ENCODE results near the gene MCM9.
"Not testable (repeated sequence)": the region's sequence is repeated elsewhere in the genome, so short reads cannot be mapped to it uniquely, and the experiment has no call there.

Gene MCM9

DNA sequence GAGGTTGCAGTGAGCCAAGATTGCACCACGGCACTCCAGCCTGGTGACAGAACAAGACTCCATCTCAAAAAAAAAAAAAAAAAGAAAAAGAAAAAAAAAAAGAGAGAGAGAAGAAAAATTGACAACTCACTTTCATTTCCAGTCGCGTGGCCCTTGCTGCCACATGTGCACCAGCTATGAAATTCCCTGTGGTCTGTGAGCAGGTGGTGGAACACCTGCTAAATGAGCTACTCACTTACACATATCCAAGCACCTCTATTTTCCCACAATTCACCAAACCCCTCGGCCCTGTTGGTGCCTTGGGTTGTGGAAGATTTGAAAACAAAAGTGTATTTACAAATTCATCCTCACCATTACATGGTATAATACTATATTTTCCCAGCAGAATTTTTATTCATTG is 146.3 kb downstream of the MCM9 start:
- DNase-seq, result no peak

DNA sequence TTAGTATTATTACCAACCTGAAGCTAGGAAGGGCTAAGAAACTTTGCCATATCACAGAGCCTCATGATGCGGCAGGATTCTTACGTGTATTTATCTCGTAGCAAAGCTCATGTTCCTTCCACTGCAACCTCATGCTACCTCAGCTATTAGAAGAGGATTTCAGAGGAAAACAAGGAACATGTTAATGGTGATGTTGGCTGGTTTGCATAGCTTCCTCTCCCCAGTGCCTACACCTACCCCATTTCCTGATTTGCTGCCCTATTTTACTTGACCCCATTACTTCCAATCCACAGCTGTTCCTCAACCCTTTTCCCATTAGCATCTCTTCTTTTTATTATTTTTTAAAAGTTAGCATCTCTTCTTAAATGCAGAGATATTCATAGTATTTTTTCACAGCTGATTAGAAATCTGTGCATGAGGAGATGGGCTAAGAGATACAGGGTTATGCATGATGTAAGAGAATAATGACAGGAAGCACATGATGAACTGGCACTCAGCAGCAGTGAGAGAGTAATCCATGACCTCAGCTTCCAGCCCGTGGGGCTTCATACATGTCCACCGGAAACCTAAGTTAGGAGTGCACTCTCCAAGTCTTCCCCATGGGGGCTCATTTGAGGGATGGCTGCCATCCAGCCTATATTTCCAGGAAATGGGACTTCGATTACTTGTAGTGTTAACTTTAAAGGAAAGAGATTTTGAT is 147.1 kb downstream of the MCM9 start:
- no peak for DNase-seq

DNA sequence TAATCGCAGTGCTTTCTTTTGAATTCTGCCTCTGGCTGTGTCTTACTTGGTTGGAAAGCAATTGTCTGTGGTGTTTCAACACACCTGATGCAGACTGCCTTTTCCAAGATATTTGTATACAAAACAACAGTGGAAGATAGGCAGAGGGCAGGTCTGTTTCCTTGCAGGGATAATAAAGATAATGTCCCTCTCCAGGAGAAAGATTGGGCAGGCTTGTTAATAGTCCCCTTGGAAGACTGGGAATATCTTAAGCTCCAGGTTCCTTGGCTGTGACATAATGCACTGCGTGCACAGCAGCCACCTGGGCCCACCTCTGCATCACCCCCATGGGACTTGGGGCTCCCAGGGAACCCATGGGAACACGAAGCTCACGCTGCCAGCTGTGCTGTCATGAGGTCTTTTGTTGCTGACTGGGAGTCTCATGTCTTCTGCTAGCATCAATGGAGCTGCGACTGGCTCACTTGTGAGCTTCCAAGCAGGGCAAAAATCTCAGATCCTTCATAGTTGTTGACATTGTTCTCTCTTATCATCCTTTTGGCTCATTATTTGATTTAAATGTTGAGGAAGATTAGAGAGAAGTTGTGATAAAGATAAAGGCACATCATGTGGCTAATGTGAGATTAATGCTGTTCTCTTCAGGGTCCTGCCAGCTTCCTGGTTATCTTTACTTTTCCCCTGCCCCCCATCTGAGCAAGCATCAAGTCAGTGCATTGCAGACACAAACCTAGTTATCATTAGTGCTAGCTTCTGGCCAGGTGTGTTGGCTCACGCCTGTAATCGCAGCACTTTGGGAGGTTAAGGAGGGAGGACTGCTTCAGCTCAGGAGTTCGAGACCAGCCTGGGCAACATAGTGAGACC is 148.1 kb downstream of the MCM9 start:
- no peak for DNase-seq

DNA sequence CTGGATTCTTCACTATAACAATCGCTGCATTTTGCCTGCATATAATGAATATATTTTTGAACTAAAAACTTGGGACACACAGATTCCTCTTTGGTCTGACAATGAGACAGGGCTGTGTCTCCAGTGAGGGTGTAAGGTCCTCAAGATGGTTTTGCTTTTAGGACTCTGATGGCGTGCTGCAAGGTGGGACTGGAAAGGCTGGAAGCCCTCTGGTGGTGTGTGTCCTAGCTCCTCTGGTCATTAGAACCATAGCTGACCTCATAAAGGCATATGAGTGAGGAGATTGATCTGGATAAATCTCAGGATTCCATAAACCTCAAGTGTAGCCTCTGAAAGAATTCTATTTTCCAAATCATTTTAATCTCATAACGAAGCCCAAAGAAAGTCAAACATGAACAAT is 149.4 kb downstream of the MCM9 start:
- DNase-seq, result no peak

DNA sequence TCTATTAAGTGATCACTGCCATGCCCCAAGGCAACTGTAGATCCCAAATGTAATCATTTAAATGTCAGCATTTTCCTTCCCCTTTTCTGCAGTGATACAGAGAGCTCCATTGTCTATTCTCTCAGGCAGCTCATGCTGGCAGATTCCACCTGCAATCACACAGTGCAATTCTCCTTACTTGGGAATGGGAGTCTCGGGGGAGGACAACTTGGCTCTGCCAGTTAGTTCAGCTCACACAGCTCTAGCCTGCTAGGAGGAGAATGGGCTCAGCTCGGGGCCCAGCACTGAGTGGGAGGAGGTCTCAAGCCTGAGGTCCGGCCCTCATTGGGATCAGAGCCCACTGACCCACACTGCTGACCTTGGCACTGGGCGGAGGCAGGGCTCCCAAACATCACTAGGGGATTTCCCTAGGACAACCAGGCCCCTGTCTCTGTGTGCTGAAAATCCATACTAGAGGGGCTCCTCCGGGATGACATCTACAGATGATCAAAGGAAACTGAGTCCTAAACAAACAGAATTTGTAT is 150.3 kb downstream of the MCM9 start:
- no peak for DNase-seq

DNA sequence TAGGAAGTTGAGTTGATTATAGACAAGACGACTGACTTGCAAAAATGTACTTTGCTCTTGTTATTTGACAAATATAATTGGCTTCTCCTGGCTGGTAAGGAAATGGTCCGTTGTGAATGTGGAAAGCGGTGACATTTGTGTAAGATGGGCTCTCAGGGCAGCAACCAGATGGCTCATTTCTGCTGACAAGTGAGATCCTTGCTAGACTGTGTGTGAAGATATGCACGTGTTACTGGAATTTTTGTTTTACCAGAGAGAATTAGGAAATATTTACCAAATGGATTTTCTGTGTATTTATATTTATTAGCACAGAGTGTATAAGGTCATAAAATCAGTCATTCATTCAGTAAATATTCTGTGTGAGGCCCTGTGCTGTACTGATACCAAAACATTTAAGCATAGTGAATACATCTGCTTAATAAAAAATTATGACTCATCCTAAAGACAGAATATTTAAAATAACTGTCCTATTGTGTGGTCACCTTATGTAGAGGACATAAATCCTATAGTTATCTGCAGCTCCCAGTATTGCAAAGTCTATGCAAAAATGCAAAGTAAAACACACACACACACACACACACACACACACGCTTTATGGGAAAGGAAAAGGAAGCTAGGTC is 150.9 kb downstream of the MCM9 start:
- no peak for DNase-seq

DNA sequence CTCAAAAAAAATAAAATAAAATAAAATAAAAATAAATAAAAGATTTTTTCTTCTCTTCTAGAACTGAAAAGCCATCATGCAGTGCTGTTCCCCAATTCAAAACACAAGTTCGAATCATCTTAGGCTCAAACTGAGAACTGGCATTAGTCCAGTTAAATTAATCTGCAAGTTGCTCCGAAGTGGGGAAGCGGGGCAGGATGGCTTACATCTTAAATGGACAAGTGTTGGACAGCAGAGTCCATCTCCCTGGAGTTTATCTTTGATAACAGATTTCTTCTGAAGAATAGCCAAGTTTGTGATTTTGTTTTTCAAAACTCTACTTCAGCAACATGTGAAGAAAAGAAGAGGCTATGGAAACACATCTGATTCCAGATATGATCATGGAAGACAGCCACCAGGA is 152.3 kb downstream of the MCM9 start:
- DNase-seq, result no peak

DNA sequence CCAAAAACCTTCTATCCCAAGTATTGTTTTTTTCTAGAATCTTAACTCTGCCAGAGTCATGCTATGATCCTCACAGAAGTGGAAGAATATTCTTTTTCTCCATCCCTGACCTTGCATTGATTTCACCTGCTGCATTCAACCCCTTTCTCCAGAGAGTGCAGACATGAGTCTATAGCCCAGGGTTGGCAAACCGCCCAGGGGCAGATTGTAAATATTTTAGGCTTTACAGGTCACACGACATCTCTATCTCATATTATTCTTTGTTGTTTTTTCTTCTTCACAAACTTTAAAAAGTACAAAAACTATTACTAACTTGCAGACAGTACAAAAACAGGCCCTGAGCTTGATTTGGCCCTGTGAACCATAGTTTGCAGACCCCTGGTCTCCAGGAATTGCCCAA is 153.1 kb downstream of the MCM9 start:
- no peak for DNase-seq

DNA sequence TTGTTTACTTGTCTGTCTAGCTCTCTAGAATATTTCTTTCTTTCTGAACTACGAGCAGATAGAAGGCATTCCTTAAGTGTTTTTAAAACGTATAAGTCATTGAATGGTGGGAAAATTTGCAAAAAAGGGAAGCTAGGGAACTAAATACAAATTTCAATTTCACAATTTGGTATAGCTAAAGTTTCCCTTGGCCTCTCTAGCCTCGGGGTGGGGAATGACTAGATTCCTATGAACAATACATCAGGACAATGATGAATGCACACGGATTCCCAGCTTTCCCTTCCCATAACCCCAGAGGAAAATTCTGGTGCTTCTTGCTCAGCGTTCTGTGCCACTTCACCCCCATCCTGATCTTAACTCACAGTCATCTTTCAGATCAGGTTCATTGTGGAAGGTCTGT is 154.3 kb downstream of the MCM9 start:
- no peak for DNase-seq

DNA sequence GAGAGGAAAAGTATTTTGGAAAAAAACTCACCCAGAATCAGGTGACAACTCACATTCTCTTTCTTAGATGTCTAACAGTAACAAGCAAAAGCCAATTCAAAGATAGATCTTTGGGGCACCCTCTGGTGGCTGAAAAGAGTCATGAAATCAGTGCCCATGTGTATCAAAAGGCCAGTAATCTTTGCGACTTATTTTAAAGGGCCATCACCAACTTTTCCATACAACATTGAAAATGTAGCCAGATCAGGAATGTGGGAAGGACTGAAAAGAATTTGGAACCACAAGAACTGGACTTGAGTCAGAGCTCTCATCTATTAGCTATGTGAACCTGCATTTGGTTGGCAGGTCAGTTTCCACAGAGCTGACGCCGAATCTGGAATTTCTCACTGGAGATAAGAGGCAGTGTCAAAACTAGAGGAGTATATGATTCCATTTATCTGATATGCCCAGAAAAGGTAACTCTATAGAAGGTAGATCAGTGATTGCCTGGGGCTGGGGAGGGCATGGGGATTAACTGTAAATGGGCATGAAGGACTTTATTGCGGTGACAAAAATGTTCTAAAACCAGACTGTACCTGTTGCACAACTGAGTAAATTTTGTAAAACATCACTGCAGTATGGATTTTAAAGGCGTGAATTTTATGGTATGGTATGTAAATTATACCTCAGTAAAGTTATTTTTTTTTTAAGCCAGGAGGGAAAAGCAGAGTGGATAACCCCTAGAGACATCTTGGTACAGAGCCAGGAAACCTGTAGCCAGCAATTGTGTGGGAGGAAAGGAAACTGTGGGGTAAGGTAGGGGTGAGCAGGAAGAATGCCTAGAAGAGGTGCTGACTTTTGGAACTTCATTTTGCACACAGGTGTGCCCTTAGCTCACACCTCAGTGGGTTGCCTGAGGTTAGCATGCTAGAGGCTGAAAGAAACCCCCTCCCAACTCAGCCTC is 158.1 kb downstream of the MCM9 start:
- peak; percentile 68 for DNase-seq

DNA sequence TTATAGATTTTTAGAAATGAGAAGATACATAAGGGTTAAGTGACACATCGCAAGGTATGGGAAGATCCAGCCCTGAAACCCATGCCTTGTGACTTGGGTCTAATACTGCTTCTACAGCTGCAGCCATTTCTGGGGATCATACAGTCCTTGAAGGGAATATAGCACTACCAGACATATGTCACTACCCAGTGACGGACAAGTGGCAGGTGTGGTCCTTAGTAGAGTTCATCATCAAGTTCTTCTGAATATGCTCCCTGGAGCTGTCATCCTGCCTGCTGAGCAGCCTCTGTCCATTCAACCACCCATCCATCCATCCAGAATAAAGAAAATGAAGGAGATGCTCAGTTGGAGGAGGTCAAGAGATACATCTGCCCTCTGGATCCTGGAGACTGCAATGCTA is 159.6 kb downstream of the MCM9 start:
- no peak for DNase-seq

DNA sequence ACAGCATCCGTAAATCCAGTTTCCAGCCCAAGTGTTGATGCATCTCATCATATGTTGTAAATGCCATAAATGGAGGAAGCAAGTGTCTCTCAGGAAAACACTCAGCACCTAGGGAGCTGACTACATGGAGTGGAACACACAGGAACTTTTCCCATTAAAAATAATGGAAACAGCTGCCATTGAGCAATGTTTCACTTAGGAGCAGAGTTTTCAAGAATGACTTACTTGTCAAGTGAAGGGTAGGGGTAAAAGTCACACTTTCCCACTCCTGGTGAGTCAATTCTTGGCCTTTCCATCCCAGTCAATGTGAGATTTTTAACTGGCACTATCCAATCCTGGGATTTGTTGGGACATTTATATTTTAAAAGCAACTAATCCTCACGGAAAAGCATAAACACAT is 160.4 kb downstream of the MCM9 start:
- DNase-seq, result no peak

DNA sequence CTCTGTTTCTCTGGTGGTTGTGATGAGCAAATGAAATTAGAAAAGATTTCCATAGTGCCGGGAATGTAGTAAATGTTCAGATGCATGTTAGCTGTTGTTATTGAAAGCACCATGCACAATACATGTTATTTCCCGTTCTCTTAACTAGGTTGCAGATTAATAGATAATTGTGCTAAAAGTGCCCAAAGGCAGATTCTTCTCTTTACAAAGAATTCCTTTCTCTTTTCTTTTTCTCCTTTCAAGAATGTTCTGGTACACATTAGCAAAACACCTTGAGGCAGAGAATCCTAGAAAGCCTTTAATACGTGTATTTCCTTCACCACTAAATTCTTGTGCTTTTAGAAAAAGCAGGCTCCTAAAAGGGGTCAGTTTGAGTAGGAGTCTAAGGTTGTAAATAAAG is 162.1 kb downstream of the MCM9 start:
- DNase-seq, result no peak

DNA sequence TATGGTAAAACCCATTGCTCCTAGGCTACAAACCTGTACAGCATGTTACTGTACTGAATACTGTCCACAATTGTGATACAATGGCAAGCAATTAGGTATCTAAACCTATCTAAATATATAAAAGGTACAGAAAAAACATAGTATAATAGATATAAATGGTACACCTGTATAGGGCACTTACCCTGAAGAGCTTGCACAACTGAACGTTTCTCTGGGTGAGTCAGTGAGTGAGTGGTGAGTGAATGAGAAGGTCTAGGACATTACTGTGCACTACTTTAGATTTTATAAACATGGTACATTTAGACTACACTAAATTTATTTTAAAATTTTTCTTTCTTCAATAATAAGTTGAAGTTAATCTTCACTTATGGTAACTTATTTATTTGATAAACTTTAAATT is 163.7 kb downstream of the MCM9 start:
- no peak for DNase-seq

DNA sequence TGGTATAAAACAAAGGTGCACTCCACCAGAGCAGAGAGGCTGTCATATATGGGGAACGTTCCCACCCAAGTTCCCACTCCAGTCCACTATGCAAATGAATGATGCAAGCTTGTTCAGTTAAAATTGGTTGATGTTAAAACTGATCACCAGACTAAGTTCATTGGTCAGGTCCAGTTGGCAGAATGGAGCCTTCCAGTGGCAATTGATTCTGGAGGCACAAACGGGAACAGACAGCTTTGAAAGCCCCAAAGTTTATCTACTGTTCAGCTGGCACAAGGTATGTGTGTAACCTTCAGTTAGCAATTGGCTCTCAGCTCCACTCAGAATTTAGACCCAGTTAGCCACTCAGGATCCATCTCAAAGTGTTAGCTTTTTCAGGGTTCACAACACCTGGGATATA is 164.1 kb downstream of the MCM9 start:
- no peak for DNase-seq

DNA sequence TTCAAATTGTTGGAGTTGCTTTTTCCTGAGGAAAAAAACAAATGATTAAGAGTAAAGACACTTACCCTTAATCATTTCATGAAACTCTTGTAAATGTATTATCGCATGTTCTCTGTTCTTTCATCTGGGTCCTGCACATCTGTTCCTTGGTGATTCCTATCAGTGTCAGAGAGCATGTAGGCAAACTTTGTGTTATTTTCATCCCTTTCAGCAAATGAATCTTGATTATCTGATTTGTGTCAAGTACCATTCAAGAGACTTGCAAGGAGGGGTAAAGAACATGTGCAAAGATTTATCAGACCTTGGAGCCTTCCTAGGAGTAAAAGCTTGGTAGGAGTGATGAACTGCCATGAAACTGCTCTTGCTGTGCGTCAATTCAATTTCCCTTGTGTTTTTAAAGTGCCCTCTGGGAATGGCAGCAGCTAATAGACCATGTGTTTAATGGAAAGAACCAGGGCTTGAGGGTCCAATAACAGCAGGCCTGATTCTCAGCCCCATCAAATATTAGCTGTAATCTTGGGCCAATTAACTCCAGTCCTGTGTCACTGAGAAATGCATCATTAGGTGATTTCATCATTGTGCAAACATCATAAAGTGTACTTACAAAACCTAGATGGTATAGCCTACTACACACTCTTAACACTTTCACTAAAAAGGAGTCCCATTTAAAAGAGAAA is 164.7 kb downstream of the MCM9 start:
- no peak for DNase-seq

DNA sequence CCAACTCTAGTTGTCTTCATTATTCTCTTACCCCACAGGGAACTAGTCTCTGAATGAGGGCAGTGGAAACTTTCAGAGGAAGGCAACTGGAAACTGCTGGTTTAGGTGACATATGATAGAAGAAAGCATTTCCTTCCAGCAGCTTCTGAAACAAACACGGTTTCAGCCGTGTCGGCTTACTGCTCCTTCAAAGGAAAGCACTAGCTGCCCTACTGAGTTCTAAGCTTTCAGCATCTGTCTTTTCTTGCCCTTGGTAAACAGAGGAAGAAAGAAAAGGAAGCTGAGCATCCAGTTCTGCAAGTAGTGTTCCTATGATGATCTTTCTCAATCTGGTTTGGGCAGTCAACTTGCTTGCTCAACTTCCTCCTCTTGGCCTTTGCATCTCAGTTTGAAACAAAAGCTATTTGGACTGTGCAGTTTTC is 166.0 kb downstream of the MCM9 start:
- DNase-seq, result peak; percentile 6

DNA sequence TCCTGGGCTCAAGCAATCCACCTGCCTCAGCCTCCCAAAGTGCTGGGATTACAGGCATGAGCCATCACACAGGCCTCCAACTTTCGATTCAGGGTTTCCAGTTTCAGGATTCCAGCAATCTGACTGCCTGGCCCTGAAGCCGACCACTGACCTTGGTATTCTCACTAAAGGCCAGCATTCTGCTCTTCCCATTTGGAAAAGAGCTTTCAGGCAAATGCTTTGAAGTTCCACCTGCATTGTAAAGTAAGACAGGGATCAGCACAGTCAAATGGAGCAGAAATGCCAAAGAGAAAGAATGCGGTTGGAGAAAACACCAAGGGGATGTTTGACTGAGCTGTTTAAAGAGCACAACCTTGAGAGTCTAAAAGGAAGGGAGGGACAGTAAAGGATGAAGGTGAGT is 166.5 kb downstream of the MCM9 start:
- DNase-seq, result no peak

DNA sequence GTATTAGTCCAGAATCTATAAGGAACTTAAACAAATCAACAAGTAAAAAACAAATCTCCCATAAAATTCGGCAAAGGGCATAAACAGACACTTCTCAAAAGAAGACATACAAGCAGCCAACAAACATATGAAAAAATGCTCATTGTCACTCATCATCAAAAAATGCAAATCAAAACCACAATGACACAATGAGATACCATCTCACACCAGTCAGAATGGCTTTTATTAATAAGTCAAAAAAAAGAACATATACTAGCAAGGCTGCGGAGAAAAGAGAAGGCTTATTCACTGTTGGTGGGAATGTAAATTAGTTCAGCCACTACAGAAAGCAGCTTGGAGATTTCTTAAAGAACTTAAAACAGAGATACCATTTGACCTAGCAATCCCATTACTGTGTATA is 169.6 kb downstream of the MCM9 start:
- not testable (repeated sequence) for DNase-seq

DNA sequence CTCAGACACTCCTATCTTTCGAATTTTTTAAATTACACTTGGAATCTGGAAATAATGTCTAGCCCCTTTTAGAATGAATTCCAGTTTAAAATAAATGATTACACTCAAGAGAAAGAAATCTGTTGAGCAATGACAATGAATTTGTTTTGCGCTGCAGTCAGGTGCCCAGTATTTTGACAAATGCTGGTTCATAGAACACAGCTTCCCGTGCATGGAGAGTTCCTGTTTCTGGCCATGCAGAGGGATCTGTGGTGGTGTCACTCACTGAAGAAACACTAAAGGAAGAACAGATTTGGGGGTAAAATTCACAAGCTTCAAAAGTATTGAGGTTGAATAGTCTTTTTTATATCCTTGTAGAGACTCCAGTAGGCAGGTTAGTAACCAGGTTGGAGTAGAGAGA is 170.2 kb downstream of the MCM9 start:
- DNase-seq, result no peak

Data from activated naive CD4-positive, alpha-beta T cell treated with Interleukin-2 at 50 U/mL for 16 hours (primary cell).